GM19452 (cell line): Measurements from ENCODE around the gene FUCA1.
A peak's percentile ranks its signal among the peaks of the same experiment; 100 is the strongest.
"Not testable (repeated sequence)": the region's sequence is repeated elsewhere in the genome, so short reads cannot be mapped to it uniquely, and the experiment has no call there.

Experiments
- ATAC-seq: cut with Tn5 transposase; IDR thresholded peaks from one replicate; pipeline ENCODE4 v1.9.1; 2021; ENCODE audit not compliant: unreplicated experiment

FUCA1 gene

DNA sequence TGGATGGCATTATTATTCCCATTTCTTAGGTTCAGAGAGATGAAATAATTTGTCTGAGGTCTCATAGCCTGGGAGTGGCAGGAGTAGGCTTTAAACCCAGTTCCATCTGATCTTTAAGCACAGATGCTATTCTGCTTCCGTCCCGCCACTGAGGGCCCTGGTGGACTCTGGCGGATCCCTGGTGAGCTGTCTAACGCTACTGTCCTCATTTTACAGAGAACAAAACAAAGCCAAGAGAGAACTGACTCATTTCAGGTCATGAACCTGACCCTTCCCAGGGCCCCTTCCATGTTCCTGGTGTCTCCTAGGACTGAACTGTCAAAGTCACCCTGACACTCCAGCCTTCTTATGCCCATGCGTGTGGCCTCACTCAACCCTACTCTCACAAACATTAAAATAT lies 64.4 kb downstream of the FUCA1 start:
- ATAC-seq = no peak

DNA sequence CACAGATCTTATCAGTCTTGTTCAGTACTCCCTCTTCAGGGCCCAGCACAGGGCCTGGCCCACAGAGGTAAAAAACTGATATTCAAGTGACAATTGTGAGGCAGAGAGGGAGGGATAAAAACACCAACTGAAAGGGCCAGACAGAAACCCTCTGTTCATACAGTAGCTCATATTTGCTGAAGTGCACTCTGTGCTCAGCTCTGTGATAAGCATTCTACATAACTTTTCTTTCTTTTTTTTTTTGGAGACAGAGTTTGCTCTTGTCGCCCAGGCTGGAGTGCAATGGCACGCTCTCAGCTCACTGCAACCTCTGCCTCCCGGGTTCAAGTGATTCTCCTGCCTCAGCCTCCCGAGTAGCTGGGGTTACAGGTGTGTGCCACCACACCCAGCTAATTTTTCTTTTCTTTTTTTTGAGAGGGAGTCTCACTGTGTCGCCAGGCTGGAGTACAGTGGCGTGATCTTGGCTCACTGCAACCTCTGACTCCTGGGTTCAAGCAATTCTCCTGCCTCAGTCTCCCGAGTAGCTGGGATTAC lies 65.2 kb downstream of the FUCA1 start:
- not testable (repeated sequence) for ATAC-seq

DNA sequence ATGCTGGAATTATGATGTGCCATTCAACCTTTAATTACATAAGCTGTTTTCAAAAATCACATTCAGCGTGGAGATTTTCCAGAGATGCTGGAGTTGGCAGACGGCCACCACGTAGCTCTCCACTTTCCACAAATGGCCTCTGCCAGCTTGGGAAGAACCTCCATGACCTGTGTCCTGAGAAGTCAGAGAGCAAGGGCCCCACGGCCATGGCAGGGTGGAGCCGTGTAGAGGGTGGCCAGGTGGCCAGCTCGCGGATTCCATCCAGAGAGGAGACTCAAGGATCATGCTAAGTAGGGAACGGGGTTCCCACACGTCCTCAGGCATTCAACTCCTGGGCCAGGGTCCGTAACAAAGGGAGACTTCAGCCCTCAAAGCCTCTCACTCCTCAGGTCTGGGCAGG lies 66.2 kb downstream of the FUCA1 start:
- no peak for ATAC-seq

DNA sequence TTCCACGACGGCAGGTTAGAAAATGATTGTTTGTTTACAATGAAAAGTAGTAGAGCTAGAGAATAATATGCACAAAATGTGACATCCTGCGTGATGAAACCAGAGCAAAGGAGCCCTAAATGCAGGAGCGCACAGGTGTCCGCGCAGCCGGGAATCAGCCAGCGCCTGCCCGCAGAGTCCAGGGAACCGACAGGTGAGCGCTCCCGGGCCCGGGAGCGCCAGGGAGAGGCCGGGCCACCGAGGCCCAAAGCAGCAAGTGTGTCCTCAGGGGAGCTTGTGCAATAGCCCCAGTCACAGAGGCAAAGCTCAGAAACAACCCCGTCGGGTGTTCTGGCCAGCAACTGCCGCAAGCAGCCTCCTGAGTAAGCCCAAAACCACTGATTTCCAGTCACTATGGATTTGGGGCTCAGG lies 66.7 kb downstream of the FUCA1 start:
- ATAC-seq = no peak

DNA sequence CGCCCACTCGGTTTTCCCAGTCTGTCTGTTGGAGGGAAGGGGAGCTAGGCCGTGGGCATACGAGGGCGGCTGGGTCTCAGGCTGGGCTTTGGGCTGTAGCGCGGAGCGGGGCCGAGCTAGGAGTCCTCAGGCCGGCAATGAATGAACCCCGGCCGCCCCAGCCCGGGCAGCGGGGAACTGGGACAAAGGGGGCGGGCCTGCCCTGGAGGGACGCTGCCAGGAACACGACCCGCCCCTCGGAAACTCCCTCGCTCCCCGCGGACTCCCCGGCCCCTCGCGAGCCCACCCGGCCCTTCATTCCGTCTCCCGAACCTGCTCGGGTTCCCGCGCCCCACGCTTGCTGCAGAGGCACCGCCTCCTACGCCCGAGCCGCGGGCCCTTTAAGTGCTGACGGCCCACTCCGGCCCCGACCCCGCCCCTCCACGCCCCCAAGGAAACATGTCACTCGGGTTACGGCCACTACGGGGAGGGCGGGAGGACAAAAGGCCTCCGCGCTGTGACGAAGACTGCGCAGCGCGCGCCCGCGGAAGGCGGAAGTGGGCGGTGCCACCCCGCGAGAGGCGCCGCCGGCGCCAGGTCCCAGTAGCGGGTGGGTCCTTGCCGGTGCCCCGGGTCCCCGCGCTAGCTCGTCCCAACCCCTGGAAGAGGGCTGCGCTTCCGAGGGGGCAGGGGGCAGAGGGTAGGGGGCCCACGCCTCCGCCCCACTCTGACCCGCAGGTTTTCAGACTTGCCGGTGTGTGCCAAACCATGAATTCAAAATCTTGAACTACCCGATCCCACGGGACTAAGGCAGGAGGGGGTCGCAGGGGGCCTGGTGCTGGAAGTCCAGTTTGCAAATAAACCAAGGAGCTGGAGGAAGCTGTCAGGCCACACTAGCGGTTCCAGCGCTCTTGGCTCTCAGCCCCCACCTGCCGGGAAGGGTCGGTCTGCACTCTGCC lies 67.4 kb downstream of the FUCA1 start, which contains the start of gene GALE:
Gene GALE, minus strand, starts transcription at position 355 of the 938 bp plus-strand sequence. CDS start 1,747 bp downstream, outside the sequence.
- ATAC-seq = peak; percentile 75

DNA sequence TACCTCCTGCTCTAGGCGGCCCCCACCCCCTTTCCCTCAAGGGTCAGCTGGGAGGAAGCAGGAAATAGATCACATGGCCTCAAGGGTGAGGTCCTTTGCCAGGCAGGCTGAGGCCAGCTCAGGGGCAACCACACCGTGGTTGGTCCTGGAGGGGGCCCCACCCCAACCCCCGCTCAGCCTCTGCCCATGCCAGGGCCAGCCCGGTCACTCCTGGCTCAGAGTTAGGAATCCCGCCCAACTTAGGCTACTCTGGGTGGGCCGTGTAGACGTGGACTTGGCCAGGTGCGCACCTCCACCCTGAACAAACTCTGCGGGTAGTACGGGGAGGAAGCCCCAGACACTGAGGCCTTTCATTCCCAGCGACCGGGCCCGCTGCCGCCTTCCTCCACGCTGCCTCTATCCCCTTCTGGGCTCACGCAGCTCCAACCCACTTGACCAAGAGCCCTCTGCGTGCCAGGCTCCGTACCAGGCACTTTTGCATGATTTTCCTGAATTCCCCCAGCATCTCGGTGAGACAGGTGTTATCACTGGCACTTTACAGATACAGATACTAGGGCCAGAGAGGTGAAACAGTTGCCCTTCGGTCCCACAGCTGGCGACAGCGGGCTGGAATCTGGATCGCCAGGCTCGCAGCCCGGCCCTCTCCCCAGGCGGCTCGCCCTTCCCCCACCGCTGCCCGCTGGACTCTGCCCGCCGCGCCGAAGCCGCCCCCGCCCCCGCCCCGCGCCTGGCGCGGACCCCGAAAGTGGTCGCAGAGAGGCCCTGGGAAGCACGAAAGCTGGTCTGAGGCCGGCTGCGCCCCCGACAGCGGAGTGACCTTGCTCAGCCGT lies 68.3 kb downstream of the FUCA1 start:
- peak; percentile 2 for ATAC-seq

DNA sequence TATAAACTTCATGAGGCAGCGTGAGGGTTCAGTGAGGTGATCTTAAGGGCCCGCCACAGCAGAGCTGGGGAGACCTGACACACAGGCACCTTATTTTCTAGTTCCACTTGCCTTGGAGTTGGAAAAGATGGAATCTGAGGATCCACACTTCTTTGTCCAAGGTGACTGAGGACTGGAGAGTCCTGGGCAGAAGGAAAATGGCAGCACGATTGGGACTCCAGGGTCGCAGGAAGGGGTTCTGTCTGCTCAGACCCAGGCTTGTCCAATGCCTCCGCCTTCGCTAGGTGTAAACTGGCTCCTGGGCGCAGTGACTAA lies 68.9 kb downstream of the FUCA1 start:
- no peak for ATAC-seq

DNA sequence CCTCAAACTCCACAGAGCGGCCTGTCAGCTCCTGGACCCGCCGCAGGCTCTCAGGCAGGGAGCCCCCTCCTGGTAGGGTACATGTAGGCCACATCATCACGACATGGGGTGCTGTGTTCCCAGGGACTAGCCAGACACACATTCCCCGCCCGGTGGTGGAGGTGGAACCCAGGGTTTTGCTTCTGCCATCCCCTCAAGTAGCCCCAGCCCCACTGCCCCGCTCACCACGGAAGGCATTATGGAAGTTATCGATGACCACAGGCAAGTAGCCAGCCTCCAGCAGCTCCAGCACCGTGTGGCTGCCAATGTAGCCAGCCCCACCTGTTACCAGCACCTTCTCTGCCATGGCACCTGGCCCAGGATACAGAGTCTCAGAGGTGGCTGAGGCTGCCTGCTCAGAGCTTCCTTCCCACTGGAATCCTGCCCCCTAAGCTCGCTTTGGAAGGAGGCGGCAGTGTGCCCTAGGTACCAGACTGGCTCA lies 69.4 kb downstream of the FUCA1 start:
- ATAC-seq = no peak

DNA sequence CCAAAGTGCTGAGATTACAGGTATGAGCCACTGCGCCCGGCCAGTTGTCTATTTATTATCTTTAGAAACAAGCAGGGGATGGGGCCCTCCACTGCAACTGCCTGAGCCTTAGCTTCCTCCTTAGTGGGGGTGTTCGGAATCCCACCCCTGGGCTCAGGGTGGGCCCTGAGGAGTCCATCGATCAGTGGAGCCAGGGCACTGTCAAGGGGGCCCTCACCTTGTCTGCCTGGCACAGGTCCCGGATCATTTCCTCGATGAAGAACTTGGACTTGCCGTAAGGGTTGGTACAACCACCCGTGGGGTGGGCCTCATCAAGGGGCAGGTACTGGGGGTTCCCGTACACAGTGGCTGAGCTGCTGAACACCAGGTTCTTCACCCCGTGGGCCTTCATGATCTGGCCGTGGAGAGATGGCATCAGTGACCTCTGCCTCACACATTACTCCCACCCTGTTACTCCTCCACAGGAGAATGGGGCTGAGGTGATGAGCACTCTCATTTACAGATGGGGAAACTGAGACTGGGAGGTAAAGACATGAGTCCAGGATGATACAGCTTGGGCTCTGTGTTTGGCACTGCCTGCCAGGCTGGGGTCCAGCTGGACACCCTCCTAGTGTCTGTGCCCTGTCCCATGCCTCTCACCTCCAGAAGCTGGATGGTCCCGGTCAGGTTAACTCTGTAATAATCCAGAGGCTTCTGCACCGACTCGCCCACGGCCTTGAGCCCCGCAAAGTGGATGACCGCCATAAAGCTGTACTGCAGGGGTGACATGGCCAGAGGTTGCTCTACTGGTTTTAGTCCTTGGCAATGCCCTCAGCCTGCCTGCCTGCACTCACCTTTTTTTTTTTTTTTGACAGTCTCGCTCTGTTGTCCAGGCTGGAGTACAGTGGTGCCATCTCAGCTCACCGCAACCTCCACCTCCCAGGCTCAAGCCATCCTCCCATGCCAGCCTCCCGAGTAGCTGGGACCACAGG lies 70.3 kb downstream of the FUCA1 start:
- ATAC-seq = no peak

DNA sequence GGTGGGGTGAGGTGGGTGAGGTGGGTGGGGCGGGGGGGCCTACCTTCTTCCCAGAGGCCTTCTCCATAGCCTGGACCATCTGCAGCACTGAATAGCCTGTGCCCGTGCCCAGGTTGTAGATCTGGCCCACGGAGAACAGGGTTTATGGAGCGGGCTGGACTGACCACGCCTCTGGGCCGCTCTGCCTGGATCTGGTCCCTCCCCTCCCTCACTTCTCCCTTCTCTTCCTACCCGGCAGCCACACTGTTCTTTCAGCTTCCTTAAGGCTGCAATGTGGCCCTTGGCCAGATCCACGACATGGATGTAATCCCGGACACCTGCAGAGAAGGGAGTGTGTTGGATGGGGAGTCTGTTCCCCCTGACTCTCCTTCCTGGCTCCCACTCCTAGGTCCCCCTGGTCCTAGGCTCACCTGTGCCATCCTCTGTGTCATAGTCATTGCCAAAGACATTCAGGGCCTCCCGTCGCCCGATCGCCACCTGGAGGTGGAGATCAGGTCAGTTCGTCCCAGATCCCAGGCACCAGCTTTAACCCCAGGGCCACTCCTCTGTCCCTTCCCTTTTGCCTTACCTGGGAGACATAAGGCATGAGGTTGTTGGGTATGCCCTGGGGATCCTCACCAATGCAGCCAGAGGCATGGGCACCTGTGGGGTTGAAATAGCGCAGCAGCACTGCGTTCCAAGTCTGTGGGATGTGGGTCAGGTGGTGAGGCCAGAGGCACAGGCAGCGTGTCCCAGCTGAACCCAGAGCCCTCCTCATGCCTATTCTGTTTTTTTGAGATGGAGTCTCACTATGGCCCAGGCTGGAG lies 71.4 kb downstream of the FUCA1 start:
- ATAC-seq = no peak

DNA sequence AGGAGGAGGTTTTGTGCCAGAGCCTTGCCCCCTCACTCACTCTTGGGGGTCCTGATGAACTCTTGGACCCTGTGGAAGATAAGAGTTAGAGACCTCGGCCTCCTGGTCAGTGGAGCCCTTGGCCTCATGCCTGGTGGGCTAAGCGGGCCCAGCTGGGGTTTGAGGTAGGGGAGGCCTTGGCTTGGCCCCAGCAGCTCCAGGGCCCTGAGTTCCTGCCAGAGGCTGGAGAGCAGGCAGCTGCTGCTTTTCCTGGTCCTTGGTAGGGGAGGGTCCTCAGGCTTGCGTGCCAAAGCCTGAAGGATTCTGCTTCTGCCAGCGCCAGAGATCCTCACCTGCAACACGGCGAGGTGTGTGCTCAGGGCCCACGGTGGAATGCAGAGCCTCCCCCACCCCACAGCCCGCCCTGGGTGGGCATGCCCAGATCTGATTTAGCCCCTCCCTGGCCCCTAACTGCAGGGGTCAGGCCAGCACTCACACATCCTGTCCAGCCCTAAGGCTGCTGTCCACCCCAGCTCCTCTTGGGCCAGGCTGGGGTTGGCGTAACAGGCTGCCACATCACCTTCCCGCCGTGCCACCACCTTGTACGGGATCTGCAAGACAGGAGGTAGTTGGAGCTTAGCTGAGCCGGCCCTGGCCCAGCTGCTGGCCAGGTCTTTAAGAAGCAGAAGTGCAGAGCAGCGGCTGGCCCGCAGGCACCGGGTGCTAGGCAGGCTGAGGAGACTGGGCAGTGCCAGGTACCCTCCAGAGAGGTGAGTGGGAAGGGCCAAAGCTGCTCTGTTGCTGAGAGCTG lies 72.2 kb downstream of the FUCA1 start:
- no peak for ATAC-seq
